Stimulated activated CD4-positive, alpha-beta T cell treated with anti-CD3 and anti-CD28 coated beads, TNF-alpha, amount 100 ng/mL, for 4 hours (primary cell): ENCODE results near the gene FAM20C.
"Not testable (repeated sequence)": the region's sequence is repeated elsewhere in the genome, so short reads cannot be mapped to it uniquely, and the experiment has no call there.

ENCODE experiments used
- DNase-seq, 3 experiments: peaks; one replicate each; pipeline ENCODE4 v3.0.0-alpha.2; 2020; ENCODE audit warnings: low read depth in 3 of 3

FAM20C gene

GRCh38 chr7:290554-291372, 98.4 kb downstream of the FAM20C start:
- DNase-seq, result no peak

GRCh38 chr7:291373-292092, 99.2 kb downstream of the FAM20C start:
- DNase-seq, result no peak

- no peak for DNase-seq
These were observed 99.9 kb downstream of the FAM20C start for GRCh38 chr7:292226-292625.

GRCh38 chr7:292826-293225, 100.5 kb downstream of the FAM20C start:
- no peak for DNase-seq

- no peak for DNase-seq
These were observed 101.5 kb downstream of the FAM20C start for GRCh38 chr7:293681-294439.

- no peak for DNase-seq
These were observed 102.2 kb downstream of the FAM20C start for GRCh38 chr7:294440-295154.

- DNase-seq, result no peak
These were observed 103.1 kb downstream of the FAM20C start for GRCh38 chr7:295155-296154.

- DNase-seq, result no peak
These were observed 104.1 kb downstream of the FAM20C start for GRCh38 chr7:296373-296945.

GRCh38 chr7:297141-297540, 104.8 kb downstream of the FAM20C start:
- DNase-seq, result not testable (repeated sequence)

GRCh38 chr7:297611-298374, 105.4 kb downstream of the FAM20C start:
- no peak for DNase-seq

- DNase-seq, result no peak
These were observed 106.0 kb downstream of the FAM20C start for GRCh38 chr7:298375-298702.

- DNase-seq, result no peak
These were observed 106.4 kb downstream of the FAM20C start for GRCh38 chr7:298743-299142.

- DNase-seq, result no peak
These were observed 106.8 kb downstream of the FAM20C start for GRCh38 chr7:299169-299568.

- no peak for DNase-seq
These were observed 107.3 kb downstream of the FAM20C start for GRCh38 chr7:299628-300027.

- no peak for DNase-seq
These were observed 107.7 kb downstream of the FAM20C start for GRCh38 chr7:300048-300447.

GRCh38 chr7:300546-301290, 108.3 kb downstream of the FAM20C start:
- DNase-seq, result no peak

- no peak for DNase-seq
These were observed 109.1 kb downstream of the FAM20C start for GRCh38 chr7:301291-302053.
